ENCODE results near the gene PNPLA1.

The PNPLA1 gene

DNA sequence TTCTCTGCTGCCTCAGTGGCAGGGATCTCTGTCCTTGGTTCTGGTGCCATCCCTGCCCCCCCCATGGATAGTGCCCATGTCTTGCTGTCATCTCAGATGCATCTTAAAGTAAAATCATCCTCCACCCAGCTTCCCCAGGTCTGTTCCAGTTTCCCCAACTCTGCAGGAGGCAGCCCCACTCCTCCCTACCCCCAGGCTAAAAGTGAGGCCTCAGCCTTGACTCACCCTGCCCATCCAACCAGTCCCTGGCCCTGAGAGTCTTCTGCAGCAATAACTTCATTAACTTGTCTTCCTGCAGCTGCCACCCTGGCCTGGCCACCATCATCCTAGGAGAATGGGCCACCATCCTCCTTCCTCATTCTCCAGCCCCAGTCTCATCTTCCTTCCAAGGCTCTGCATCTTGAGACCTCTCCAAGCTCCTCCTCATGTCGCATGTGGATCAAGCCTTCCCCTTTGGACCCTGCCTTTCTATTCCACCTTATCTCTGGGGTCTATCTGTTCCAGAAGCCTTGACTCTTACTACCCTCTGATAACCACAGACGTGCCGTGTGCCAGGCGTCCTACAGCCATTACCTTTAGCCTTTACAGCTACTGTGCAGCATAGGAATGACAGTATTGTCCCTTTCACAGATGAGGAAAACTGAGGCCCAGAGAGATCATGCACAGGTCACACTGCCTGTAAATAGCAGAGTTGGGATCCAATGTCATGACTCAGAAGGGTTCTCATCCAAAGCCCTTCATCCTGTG is 2.0 kb upstream of the PNPLA1 start:
- H3K36me3 ChIP-seq (ENCODE audit: control insufficient read depth in 1 of 2, insufficient read depth in 2 of 2, low read length in 2 of 2): no peaks in the 10 kb centered on the region
- H3K27me3 ChIP-seq (ENCODE audit: control insufficient read depth in 1 of 2, insufficient read depth in 2 of 2, low read length in 2 of 2): peaks cover 0 to 6% of the 10 kb centered on the region in 2 donors
- no peak overlapping the region for H3K4me3 ChIP-seq (ENCODE audit: low read depth in 1 of 2, low read length in 2 of 2)
- no peak overlapping the region for H3K9ac ChIP-seq (ENCODE audit: low read depth in 1 of 2, low read length in 2 of 2)
- no peak overlapping the region for H3K27ac ChIP-seq (ENCODE audit: low read depth, low read length)
- peaks cover 0 to 7% of the 10 kb centered on the region in 2 donors for H3K4me1 ChIP-seq (ENCODE audit: control insufficient read depth in 1 of 2, insufficient read depth in 2 of 2, low read length in 2 of 2)
- peaks cover 0 to 10% of the 10 kb centered on the region in 2 donors for H3K9me3 ChIP-seq (ENCODE audit: control insufficient read depth in 1 of 2, low read length in 2 of 2)

DNA sequence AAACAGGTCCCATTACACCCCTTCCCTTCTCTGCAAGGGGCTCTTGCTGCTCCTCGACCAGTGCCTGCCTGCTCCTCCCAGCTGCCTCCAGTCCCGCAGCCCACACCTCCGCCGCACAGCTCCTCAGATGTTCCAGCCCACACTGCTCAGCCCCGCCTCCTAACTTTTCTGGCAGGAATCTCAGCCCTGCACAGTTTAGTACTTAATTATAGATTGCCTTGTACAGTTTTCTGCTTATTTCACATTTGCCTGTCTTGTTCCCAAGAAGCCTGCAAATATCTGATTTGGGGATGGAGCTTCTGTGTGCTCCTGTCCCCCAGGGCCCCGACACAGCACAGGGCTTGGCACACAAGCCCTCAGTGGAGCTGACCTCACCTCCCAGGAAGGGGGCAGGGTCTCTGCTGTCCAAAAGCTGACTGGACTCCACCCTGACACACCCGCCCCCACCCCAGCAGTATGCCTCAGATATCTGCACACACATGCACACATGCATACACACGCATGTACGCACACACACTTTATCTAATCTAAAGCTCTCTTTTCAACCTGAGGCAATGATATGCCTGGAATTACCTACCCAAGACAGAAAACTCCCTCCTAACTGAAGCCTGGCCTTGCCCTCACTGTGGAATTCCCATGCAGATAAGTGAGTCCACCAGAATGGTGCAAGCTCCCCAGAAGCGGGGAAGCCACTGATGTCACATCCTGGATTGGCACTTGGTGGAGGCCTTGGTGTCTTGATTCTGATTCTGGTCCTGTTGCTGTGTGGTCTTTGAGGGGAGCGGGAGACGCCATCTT is 1.2 kb upstream of the PNPLA1 start:
- Histone ChIP-seq H3K36me3 (ENCODE audit: control insufficient read depth in 1 of 2, insufficient read depth in 2 of 2, low read length in 2 of 2) (no peaks in the 10 kb centered on the region), H3K4me1 (ENCODE audit: control insufficient read depth in 1 of 2, insufficient read depth in 2 of 2, low read length in 2 of 2) (peaks cover 0 to 7% of the 10 kb centered on the region in 2 donors), H3K9ac (ENCODE audit: low read depth in 1 of 2, low read length in 2 of 2) (no peak overlapping the region), H3K9me3 (ENCODE audit: control insufficient read depth in 1 of 2, low read length in 2 of 2) (peaks cover 0 to 10% of the 10 kb centered on the region in 2 donors), H3K27me3 (ENCODE audit: control insufficient read depth in 1 of 2, insufficient read depth in 2 of 2, low read length in 2 of 2) (peaks cover 0 to 7% of the 10 kb centered on the region in 2 donors), H3K4me3 (ENCODE audit: low read depth in 1 of 2, low read length in 2 of 2) (no peak overlapping the region), H3K27ac (ENCODE audit: low read depth, low read length) (no peak overlapping the region)

DNA sequence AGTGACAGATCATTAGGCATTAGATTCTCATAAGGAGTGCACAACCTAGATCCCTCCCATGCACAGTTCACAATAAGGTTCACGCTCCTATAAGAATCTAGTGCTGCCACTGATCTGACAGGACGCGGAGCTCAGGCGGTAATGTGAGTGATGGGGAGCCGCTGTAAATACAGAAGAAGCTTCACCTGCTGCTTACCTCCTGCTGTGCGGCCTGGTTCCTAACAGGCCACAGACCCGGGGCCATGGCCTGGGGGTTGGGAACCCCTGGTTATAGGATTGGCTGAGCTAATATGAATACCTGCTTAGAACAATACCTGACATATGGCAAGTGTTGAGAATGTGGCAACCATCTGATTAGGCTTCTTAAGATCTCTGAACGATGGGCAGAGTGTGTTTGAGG is 2.4 kb downstream of the PNPLA1 start:
- Histone ChIP-seq H3K4me3 (ENCODE audit: low read depth in 1 of 2, low read length in 2 of 2) (no peak overlapping the region), H3K9me3 (ENCODE audit: control insufficient read depth in 1 of 2, low read length in 2 of 2) (no peaks in the 10 kb centered on the region)

DNA sequence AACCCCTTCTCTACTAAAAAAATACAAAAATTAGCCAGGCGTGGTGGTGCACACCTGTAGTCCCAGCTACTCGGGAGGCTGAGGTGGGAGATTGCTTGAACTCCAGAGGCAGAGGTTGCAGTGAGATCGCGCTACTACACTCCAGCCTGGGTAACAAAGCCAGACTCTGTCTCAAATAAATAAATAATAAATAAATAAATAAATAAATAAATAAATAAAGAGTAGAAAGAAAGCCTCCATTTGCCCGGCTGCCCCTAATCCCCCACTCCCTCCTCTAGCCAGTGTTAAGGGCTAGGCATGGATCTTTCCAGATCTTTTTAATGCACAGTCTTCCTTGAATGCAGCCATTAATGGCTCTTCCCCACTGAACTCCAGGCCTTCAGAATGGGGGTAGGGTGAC is 3.2 kb downstream of the PNPLA1 start:
- H3K27ac ChIP-seq (ENCODE audit: low read depth, low read length): no peak overlapping the region
- H3K9ac ChIP-seq (ENCODE audit: low read depth in 1 of 2, low read length in 2 of 2): no peak overlapping the region
- no peaks in the 10 kb centered on the region for H3K36me3 ChIP-seq (ENCODE audit: control insufficient read depth in 1 of 2, insufficient read depth in 2 of 2, low read length in 2 of 2)
- H3K9me3 ChIP-seq (ENCODE audit: control insufficient read depth in 1 of 2, low read length in 2 of 2): no peaks in the 10 kb centered on the region
- H3K27me3 ChIP-seq (ENCODE audit: control insufficient read depth in 1 of 2, insufficient read depth in 2 of 2, low read length in 2 of 2): peaks cover 0 to 8% of the 10 kb centered on the region in 2 donors
- H3K4me1 ChIP-seq (ENCODE audit: control insufficient read depth in 1 of 2, insufficient read depth in 2 of 2, low read length in 2 of 2): peaks cover 0 to 7% of the 10 kb centered on the region in 2 donors
- no peak overlapping the region for H3K4me3 ChIP-seq (ENCODE audit: low read depth in 1 of 2, low read length in 2 of 2)

More for the DNA sequence above, 2.4 kb downstream of the PNPLA1 start:
- Histone ChIP-seq H3K9ac (ENCODE audit: low read depth in 1 of 2, low read length in 2 of 2) (no peak overlapping the region), H3K36me3 (ENCODE audit: control insufficient read depth in 1 of 2, insufficient read depth in 2 of 2, low read length in 2 of 2) (no peaks in the 10 kb centered on the region), H3K27me3 (ENCODE audit: control insufficient read depth in 1 of 2, insufficient read depth in 2 of 2, low read length in 2 of 2) (peaks cover 0 to 8% of the 10 kb centered on the region in 2 donors), H3K27ac (ENCODE audit: low read depth, low read length) (no peak overlapping the region), H3K4me1 (ENCODE audit: control insufficient read depth in 1 of 2, insufficient read depth in 2 of 2, low read length in 2 of 2) (peaks cover 0 to 7% of the 10 kb centered on the region in 2 donors)

DNA sequence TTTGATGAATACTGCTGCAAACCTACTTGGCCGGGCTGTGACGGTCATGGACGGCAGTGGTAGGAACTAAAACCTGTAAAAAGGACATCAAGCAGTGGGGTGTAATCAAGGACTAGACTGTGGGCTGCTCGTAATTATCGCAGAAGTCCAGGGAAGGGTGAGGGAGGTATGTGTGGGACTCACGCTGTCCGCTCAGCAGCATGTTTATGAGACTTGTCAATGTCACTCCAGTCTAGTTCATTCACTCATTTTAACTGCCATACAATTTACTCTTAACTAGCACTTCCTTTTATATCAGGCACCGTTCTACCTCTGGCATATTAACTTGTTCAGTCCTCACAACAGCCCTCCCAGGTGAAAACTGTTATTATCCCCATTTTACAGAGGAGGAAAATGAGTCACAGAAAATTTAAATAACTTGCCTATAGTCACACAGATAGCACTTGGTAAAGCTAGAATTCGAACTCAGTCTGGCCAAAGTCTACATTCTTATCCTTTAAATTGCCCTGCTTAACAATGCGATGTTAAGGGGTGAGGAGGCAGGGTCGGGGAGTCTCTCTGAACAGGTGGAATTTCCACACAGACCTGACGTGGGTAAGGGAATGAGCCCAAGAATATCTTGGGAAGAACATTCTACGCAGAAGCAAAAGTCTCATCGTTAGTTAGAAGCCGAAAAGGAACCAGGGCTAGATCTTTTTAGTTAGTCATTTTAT is 4.1 kb downstream of the PNPLA1 start:
- Histone ChIP-seq H3K36me3 (ENCODE audit: control insufficient read depth in 1 of 2, insufficient read depth in 2 of 2, low read length in 2 of 2) (no peaks in the 10 kb centered on the region), H3K4me3 (ENCODE audit: low read depth in 1 of 2, low read length in 2 of 2) (no peak overlapping the region), H3K9me3 (ENCODE audit: control insufficient read depth in 1 of 2, low read length in 2 of 2) (no peaks in the 10 kb centered on the region), H3K9ac (ENCODE audit: low read depth in 1 of 2, low read length in 2 of 2) (no peak overlapping the region), H3K4me1 (ENCODE audit: control insufficient read depth in 1 of 2, insufficient read depth in 2 of 2, low read length in 2 of 2) (peaks cover 0 to 3% of the 10 kb centered on the region in 2 donors), H3K27me3 (ENCODE audit: control insufficient read depth in 1 of 2, insufficient read depth in 2 of 2, low read length in 2 of 2) (peaks cover 0 to 8% of the 10 kb centered on the region in 2 donors), H3K27ac (ENCODE audit: low read depth, low read length) (no peak overlapping the region)

DNA sequence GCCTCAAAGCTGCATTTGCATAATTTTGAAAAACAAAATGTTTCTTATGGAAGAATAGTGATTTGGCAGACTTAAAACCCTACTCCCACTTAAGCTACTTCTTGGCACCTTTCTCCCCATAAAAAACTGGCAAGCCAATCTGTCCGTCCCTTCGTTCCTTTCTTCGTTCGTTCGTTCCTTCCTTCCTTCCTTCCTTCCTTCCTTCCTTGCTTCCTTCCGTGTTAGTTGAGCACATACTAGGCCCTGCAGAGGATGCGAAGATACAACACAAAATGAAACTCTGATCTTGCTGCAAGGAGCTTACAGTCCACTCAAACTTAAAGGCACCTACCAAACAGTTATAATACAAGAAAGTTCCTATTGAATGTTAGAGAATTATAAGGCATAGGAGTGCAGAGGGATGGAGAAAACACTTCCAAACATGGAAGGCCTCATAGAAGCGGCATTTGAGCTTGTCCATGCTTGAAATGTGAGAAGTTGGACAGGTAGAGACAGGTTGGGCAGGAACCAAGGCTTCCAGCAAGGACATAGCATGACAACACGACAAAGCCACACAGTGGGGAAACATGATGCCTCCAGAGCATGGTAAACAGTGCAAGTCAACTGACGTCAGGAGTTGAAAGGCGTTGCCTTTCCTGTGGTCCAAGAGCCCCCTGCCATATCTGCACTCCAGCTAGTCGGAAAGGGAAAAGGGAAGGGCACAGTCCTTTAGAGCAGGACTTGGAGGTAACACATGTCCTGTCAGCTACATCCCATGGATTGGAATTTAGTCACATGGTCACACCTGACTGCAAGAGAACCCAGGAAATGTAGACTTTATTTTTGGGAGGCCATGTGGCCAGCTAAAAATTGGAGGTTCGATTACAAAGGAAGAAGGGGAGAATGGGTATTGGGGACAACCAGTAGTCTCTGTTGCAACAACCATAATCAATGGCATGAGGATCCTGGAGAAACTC is 7.0 kb downstream of the PNPLA1 start:
- no peak overlapping the region for H3K27ac ChIP-seq (ENCODE audit: low read depth, low read length)
- no peaks in the 10 kb centered on the region for H3K9me3 ChIP-seq (ENCODE audit: control insufficient read depth in 1 of 2, low read length in 2 of 2)
- H3K27me3 ChIP-seq (ENCODE audit: control insufficient read depth in 1 of 2, insufficient read depth in 2 of 2, low read length in 2 of 2): peaks cover 0 to 4% of the 10 kb centered on the region in 2 donors
- no peaks in the 10 kb centered on the region for H3K4me1 ChIP-seq (ENCODE audit: control insufficient read depth in 1 of 2, insufficient read depth in 2 of 2, low read length in 2 of 2)
- no peaks in the 10 kb centered on the region for H3K36me3 ChIP-seq (ENCODE audit: control insufficient read depth in 1 of 2, insufficient read depth in 2 of 2, low read length in 2 of 2)
- no peak overlapping the region for H3K9ac ChIP-seq (ENCODE audit: low read depth in 1 of 2, low read length in 2 of 2)
- no peak overlapping the region for H3K4me3 ChIP-seq (ENCODE audit: low read depth in 1 of 2, low read length in 2 of 2)

DNA sequence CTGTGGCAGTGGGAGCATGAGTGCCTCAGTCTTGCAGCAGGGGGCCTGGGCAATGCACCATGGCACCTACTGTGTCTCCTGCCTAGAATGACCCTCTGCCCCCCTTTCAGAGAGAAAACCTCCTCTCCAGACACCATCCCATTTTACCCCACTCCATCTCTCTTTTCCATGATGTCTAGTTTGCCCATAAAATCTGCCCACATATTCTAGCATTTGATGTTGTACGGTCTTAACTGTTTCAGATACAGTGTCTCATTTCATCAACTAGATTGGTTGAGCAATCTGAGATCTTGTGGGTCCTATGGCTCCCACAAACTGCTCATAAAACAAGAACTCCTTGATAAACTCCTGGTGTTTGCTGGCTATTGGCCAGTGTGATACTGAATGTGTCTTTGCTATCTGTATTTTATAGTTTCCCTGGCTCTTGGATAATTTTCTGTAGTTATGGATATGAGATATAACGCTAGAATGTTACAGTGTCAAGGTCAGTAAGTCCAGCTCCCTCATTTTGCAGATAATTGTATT is 8.1 kb downstream of the PNPLA1 start:
- Histone ChIP-seq H3K9me3 (ENCODE audit: control insufficient read depth in 1 of 2, low read length in 2 of 2) (no peaks in the 10 kb centered on the region), H3K9ac (ENCODE audit: low read depth in 1 of 2, low read length in 2 of 2) (no peak overlapping the region), H3K36me3 (ENCODE audit: control insufficient read depth in 1 of 2, insufficient read depth in 2 of 2, low read length in 2 of 2) (no peaks in the 10 kb centered on the region), H3K27ac (ENCODE audit: low read depth, low read length) (no peak overlapping the region), H3K27me3 (ENCODE audit: control insufficient read depth in 1 of 2, insufficient read depth in 2 of 2, low read length in 2 of 2) (peaks cover 0 to 4% of the 10 kb centered on the region in 2 donors), H3K4me1 (ENCODE audit: control insufficient read depth in 1 of 2, insufficient read depth in 2 of 2, low read length in 2 of 2) (no peaks in the 10 kb centered on the region), H3K4me3 (ENCODE audit: low read depth in 1 of 2, low read length in 2 of 2) (no peak overlapping the region)

DNA sequence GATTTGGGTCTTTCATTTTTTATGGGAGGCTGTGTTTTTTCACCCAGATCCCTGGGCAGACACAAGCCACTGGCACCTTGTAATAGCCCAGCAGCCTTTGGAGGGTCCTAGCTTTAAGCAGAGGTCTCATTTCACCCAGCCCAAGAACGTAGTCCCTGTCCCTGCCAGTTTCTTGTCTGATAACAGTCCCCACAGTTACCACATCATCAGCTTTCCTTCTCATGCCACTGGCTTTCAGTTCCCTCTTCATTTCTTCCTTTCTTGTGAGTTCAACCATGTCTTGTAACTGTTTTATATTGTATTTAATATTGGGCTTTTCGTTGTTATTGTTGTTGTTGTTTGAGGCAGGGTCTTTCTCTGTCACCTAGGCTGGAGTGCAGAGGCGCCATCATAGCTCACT is 10.6 kb downstream of the PNPLA1 start:
- H3K9me3 ChIP-seq (ENCODE audit: control insufficient read depth in 1 of 2, low read length in 2 of 2): no peaks in the 10 kb centered on the region
- H3K36me3 ChIP-seq (ENCODE audit: control insufficient read depth in 1 of 2, insufficient read depth in 2 of 2, low read length in 2 of 2): no peaks in the 10 kb centered on the region
- no peak overlapping the region for H3K9ac ChIP-seq (ENCODE audit: low read depth in 1 of 2, low read length in 2 of 2)
- no peaks in the 10 kb centered on the region for H3K4me1 ChIP-seq (ENCODE audit: control insufficient read depth in 1 of 2, insufficient read depth in 2 of 2, low read length in 2 of 2)
- no peak overlapping the region for H3K4me3 ChIP-seq (ENCODE audit: low read depth in 1 of 2, low read length in 2 of 2)
- H3K27me3 ChIP-seq (ENCODE audit: control insufficient read depth in 1 of 2, insufficient read depth in 2 of 2, low read length in 2 of 2): peaks cover 13 to 15% of the 10 kb centered on the region in 2 donors
- H3K27ac ChIP-seq (ENCODE audit: low read depth, low read length): no peak overlapping the region

DNA sequence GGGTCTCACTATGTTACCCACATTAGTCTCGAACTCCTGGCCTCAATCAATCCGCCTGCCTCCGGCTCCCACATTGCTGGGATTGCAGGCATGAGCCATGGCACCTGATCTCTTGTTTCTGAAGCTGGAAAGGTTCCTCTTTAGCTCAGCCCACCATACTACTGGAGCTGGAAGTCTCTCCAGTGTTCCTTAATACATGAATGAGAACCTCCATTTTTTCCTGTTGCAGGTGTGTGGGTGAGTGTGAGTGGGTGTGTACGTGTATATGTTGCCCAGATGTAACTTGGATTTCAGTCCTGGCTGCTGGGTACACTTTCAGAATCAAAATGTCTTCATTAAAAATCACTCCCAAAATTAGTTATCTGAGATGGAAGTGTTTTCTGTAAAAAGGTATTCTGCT is 11.1 kb downstream of the PNPLA1 start:
- Histone ChIP-seq H3K27ac (ENCODE audit: low read depth, low read length) (no peak overlapping the region), H3K9me3 (ENCODE audit: control insufficient read depth in 1 of 2, low read length in 2 of 2) (no peaks in the 10 kb centered on the region), H3K27me3 (ENCODE audit: control insufficient read depth in 1 of 2, insufficient read depth in 2 of 2, low read length in 2 of 2) (peaks cover 13 to 16% of the 10 kb centered on the region in 2 donors), H3K4me3 (ENCODE audit: low read depth in 1 of 2, low read length in 2 of 2) (no peak overlapping the region), H3K4me1 (ENCODE audit: control insufficient read depth in 1 of 2, insufficient read depth in 2 of 2, low read length in 2 of 2) (no peaks in the 10 kb centered on the region), H3K36me3 (ENCODE audit: control insufficient read depth in 1 of 2, insufficient read depth in 2 of 2, low read length in 2 of 2) (no peaks in the 10 kb centered on the region), H3K9ac (ENCODE audit: low read depth in 1 of 2, low read length in 2 of 2) (no peak overlapping the region)
